OCI-LY7 (cell line): ENCODE measurements around the gene PIK3AP1.

Source experiments
- EZH2phosphoT487 ChIP-seq: fragments of 200-600 bp; sonication (generic); IDR thresholded peaks from 2 replicates; pipeline ENCODE4 v1.6.1; 2018; ENCODE audit warnings: low read depth, borderline replicate concordance, mild to moderate bottlenecking, mixed run types, antibody characterized with exemption, low read length, moderate library complexity, mixed read lengths
- TF ChIP-seq, protein P1 (sequence below): fragments of 200-600 bp; sonication (generic); conservative IDR thresholded peaks from 2 replicates; pipeline ENCODE4 v1.5.1; 2014; ENCODE audit warnings: mild to moderate bottlenecking, antibody characterized with exemption, low read length, moderate library complexity, mixed read lengths

DNA sequence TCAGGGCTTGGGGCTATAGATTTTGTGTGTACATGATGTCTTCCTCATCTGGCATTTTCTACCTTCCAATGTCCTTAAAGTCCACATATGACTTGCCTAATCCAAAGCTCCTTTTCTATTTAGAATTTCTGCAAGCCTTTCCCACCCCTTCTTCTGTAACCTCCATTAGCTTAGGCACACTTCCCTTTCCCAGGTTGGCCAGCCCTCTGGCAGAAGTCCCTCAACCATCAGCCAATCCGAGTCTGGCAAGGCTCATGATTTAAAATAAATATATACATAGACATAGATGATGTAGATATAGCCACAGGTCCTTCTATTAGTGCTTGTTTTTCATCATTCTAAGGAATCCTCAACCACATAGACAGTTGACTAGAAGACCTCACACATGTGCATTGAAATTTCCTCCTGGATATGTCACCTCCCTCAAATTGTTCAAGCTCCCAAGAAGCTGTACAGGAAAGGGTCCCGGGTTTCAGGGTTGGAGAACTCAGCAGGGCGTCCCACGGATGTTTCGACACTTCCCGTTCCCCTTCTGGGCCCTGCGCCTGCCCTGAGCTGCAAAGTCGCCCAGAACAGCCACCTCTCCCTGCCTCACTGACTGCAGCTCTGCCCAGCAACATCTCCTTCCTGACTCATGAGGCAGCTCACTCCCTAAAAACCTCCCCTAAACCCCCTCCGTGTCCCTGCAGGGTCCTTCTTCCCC lies 20.4 kb upstream of the PIK3AP1 start:
- TF ChIP-seq, protein P1, sequence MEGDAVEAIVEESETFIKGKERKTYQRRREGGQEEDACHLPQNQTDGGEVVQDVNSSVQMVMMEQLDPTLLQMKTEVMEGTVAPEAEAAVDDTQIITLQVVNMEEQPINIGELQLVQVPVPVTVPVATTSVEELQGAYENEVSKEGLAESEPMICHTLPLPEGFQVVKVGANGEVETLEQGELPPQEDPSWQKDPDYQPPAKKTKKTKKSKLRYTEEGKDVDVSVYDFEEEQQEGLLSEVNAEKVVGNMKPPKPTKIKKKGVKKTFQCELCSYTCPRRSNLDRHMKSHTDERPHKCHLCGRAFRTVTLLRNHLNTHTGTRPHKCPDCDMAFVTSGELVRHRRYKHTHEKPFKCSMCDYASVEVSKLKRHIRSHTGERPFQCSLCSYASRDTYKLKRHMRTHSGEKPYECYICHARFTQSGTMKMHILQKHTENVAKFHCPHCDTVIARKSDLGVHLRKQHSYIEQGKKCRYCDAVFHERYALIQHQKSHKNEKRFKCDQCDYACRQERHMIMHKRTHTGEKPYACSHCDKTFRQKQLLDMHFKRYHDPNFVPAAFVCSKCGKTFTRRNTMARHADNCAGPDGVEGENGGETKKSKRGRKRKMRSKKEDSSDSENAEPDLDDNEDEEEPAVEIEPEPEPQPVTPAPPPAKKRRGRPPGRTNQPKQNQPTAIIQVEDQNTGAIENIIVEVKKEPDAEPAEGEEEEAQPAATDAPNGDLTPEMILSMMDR, result no peak
- no peak for TF ChIP-seq EZH2phosphoT487
